A673 (cell line): ENCODE results near the gene SLC45A1. TPM values are rescaled to one million over a fixed set of nuclear protein-coding genes. Genes with fewer than 3 reads are reported as not detected.

ENCODE experiments used
- BruUV-seq: library from RNA; stranded (reverse); fragments of 400-500 nt; replicated peaks from 2 replicates; lab custom pipeline; 2021; lab: Mats Ljungman, UMichigan
- CTCF ChIA-PET: fragments of 300-600 bp; sonication (Branson Sonifier 250); formaldehyde crosslinking; loops from one replicate; lab custom pipeline; 2022; ENCODE audit warnings: antibody characterized with exemption; lab: Charles Lee
- POLR2A ChIA-PET: fragments of 300-600 bp; sonication (Branson Sonifier 250); formaldehyde crosslinking; loops from one replicate; lab custom pipeline; 2022; ENCODE audit warnings: antibody characterized with exemption; ENCODE audit not compliant: low non-redundant PET; lab: Charles Lee
- DNase-seq: peaks from one replicate; pipeline ENCODE4 v3.0.0-alpha.2; 2015; ENCODE audit warnings: low spot score
- H3K27ac ChIP-seq: fragments of 200-600 bp; sonication (generic); 2 replicates; pipeline ENCODE4 v1.5.1; 2016; ENCODE audit warnings: mixed run types, low read depth, mild to moderate bottlenecking, mixed read lengths, antibody characterized with exemption, low read length; ENCODE audit not compliant: poor library complexity, severe bottlenecking
- H3K27me3 ChIP-seq: fragments of 200-600 bp; sonication (generic); replicated peaks from 2 replicates; pipeline ENCODE4 v1.6.1; 2017; ENCODE audit warnings: mixed run types, low read depth, mild to moderate bottlenecking, mixed read lengths, antibody characterized with exemption, low read length; ENCODE audit not compliant: insufficient read depth, poor library complexity
- H3K36me3 ChIP-seq: fragments of 200-600 bp; sonication (generic); 2 replicates; pipeline ENCODE4 v1.6.1; 2016; ENCODE audit warnings: mixed run types, mild to moderate bottlenecking, mixed read lengths, antibody characterized with exemption, low read length; ENCODE audit not compliant: insufficient read depth, poor library complexity, severe bottlenecking
- H3K4me1 ChIP-seq: fragments of 200-600 bp; sonication (generic); 2 replicates; pipeline ENCODE4 v1.6.1; 2017; ENCODE audit warnings: mixed run types, mild to moderate bottlenecking, mixed read lengths, antibody characterized with exemption, low read length; ENCODE audit not compliant: insufficient read depth, poor library complexity, severe bottlenecking
- H3K4me3 ChIP-seq: fragments of 200-600 bp; sonication (generic); 2 replicates; pipeline ENCODE4 v1.5.1; 2016; ENCODE audit warnings: low read depth, mixed run types, mild to moderate bottlenecking, mixed read lengths, low read length; ENCODE audit not compliant: poor library complexity, severe bottlenecking
- H3K9me3 ChIP-seq: fragments of 200-600 bp; sonication (generic); 2 replicates; pipeline ENCODE4 v1.6.1; 2016; ENCODE audit warnings: mixed run types, low read depth, mild to moderate bottlenecking, mixed read lengths, antibody characterized with exemption, low read length; ENCODE audit not compliant: poor library complexity, severe bottlenecking
- CTCF ChIP-seq: fragments of 300-800, 200-600 bp; sonication (generic); conservative IDR thresholded peaks from 2 replicates; pipeline ENCODE4 v1.5.1; 2017; ENCODE audit warnings: low read depth, mild to moderate bottlenecking, antibody characterized with exemption, low read length, moderate library complexity, mixed read lengths
- EZH2 ChIP-seq: fragments of 200-600 bp; sonication (generic); IDR thresholded peaks from 2 replicates; pipeline ENCODE4 v1.6.1; 2017; ENCODE audit warnings: borderline replicate concordance, low read depth, mild to moderate bottlenecking, mixed read lengths, antibody characterized with exemption, low read length; ENCODE audit not compliant: poor library complexity, severe bottlenecking
- intact Hi-C: fragments of 100-400 bp; cut with micrococcal nuclease; formaldehyde crosslinking; loops from one replicate; pipeline ENCODE4 v1.10.0; 2022; ENCODE audit not compliant: unreplicated experiment
- total RNA-seq: library from RNA; stranded (reverse); gene quantifications from 2 replicates; pipeline ENCODE4 v1.2.3, GENCODE V29; 2021

SLC45A1 gene
- total RNA-seq, 1 experiment from 2014 or later, result 0.82 TPM

- no peak for TF ChIP-seq CTCF
- TF ChIP-seq EZH2, result no peak
- BruUV-seq, result no TSS peak
- H3K27ac ChIP-seq, result peak overlapping the region; percentile 58
- intact Hi-C loops, result no loop called here
- no peaks in the 10 kb centered on the region for H3K27me3 ChIP-seq
- H3K36me3 ChIP-seq, result peaks cover 8% of the 10 kb centered on the region
- ChIA-PET POLR2A (no interaction called here), CTCF (interaction anchor here (0.6 kb wide), 1 partner anchor 411 kb away, joined by 3 read pairs; no protein-coding TSS in a partner anchor)
- H3K9me3 ChIP-seq, result no peaks in the 10 kb centered on the region
- H3K4me1 ChIP-seq, result peaks cover 49% of the 10 kb centered on the region
- no peak for DNase-seq
- H3K4me3 ChIP-seq, result no peak overlapping the region
Observed at GRCh38 chr1:8386247-8386646, 68.3 kb downstream of the SLC45A1 start.

GRCh38 chr1:8388732-8389562, 71.0 kb downstream of the SLC45A1 start:
- peaks cover 8% of the 10 kb centered on the region for H3K36me3 ChIP-seq
- H3K4me3 ChIP-seq, result no peak overlapping the region
- intact Hi-C loops, result no loop called here
- TF ChIP-seq CTCF (no peak), EZH2 (no peak)
- H3K27me3 ChIP-seq, result no peaks in the 10 kb centered on the region
- H3K27ac ChIP-seq, result no peak overlapping the region
- H3K4me1 ChIP-seq, result peaks cover 31% of the 10 kb centered on the region
- BruUV-seq, result no TSS peak
- ChIA-PET CTCF (no interaction called here), POLR2A (no interaction called here)
- DNase-seq, result no peak
- H3K9me3 ChIP-seq, result no peaks in the 10 kb centered on the region

- POLR2A ChIA-PET, result no interaction called here
- CTCF ChIA-PET, result no interaction called here
Observed at GRCh38 chr1:8389958-8390535, 72.1 kb downstream of the SLC45A1 start.

More at GRCh38 chr1:8389958-8390535, 72.1 kb downstream of the SLC45A1 start:
- no peak for TF ChIP-seq EZH2
- no peak for TF ChIP-seq CTCF
- H3K4me1 ChIP-seq, result peaks cover 34% of the 10 kb centered on the region
- H3K36me3 ChIP-seq, result peaks cover 8% of the 10 kb centered on the region
- no TSS peak for BruUV-seq
- no peaks in the 10 kb centered on the region for H3K27me3 ChIP-seq
- no peak for DNase-seq
- no peak overlapping the region for H3K27ac ChIP-seq
- H3K4me3 ChIP-seq, result no peak overlapping the region
- H3K9me3 ChIP-seq, result no peaks in the 10 kb centered on the region
- intact Hi-C loops, result no loop called here
